ENCODE data around the gene FBXO2. TPM values are rescaled to one million over a fixed set of nuclear protein-coding genes. Genes with fewer than 3 reads are reported as not detected.

FBXO2 gene
- total RNA-seq, 1 experiment from 2014 or later = 81.1 TPM

GRCh38 chr1:11670747-11671146 is 16.5 kb upstream of the FBXO2 start:
- Histone ChIP-seq H4K20me1 (ENCODE audit: insufficient read depth) (no peaks in the 10 kb centered on the region), H3K36me3 (ENCODE audit: control insufficient read depth in 1 of 2, insufficient read depth in 2 of 2, low read length in 2 of 2) (peaks cover 13 to 16% of the 10 kb centered on the region in 2 experiments; a peak in 3 of 4 replicates), H3K9me2 (ENCODE audit: insufficient read depth) (no peaks in the 10 kb centered on the region), H3K9ac (ENCODE audit: low read length) (no peak overlapping the region), H3K4me1 (ENCODE audit: control insufficient read depth in 1 of 2, insufficient read depth in 2 of 2, low read length in 2 of 2) (no peaks in the 10 kb centered on the region), H3K27ac (ENCODE audit: low read depth, low read length) (no peak overlapping the region), H3K4me2 (ENCODE audit: low read length) (no peak overlapping the region), H2AFZ (ENCODE audit: low read depth, low read length, poor library complexity, severe bottlenecking) (no peak overlapping the region), H3K9me3 (ENCODE audit: control insufficient read depth in 1 of 2, insufficient read depth in 1 of 2, low read depth in 1 of 2, low read length in 2 of 2) (no peaks in the 10 kb centered on the region), H3K27me3 (ENCODE audit: insufficient read depth, low read length) (no peaks in the 10 kb centered on the region), H3K79me2 (ENCODE audit: insufficient read depth, low read length) (0 out of 2 replicates have a peak, but pooled peaks cover 4% of the 10 kb centered on the region), H3K4me3 (replicated peaks in 1 of 2; ENCODE audit: low read depth in 1 of 2, low read length in 2 of 2) (no peak overlapping the region)
- no peak for DNase-seq (ENCODE audit: low read depth, low spot score)
- ChIA-PET POLR2A (no interaction called here), CTCF (no interaction called here), RAD21 (ENCODE audit: low non-redundant PET in 1 of 2, low total read pairs in 2 of 2, uncharacterized antibody in 2 of 2, unreplicated experiment in 2 of 2) (no interaction called here)
- no peak for ATAC-seq
- no TSS peak for BruUV-seq (replicated peaks)
- intact Hi-C loops (cut with micrococcal nuclease) = no loop called here
- TF ChIP-seq EZH2phosphoT487 (IDR thresholded peaks at IDR 0.05; ENCODE audit: borderline replicate concordance) (no peak), ZNF274 (IDR thresholded peaks at IDR 0.05; ENCODE audit: low read depth, low read length) (no peak), FOSL1 (IDR thresholded peaks at IDR 0.05; ENCODE audit: low read depth) (no peak), SRF (IDR thresholded peaks at IDR 0.05; ENCODE audit: low read depth) (no peak), ATF3 (IDR thresholded peaks at IDR 0.05) (no peak)

GRCh38 chr1:11668516-11668915 is 14.3 kb upstream of the FBXO2 start:
- RAD21 ChIA-PET (ENCODE audit: low non-redundant PET in 1 of 2, low total read pairs in 2 of 2, uncharacterized antibody in 2 of 2, unreplicated experiment in 2 of 2) = no interaction called here

More at GRCh38 chr1:11668516-11668915, 14.3 kb upstream of the FBXO2 start:
- ATAC-seq = no peak
- no peak overlapping the region for H3K4me2 ChIP-seq (ENCODE audit: low read length)
- no peak for DNase-seq (ENCODE audit: low read depth, low spot score)
- ChIA-PET CTCF (no interaction called here), POLR2A (no interaction called here)
- no peak overlapping the region for H3K4me3 ChIP-seq (replicated peaks in 1 of 2; ENCODE audit: low read depth in 1 of 2, low read length in 2 of 2)
- no peaks in the 10 kb centered on the region for H3K9me2 ChIP-seq (ENCODE audit: insufficient read depth)
- 0 out of 2 replicates have a peak, but pooled peaks cover 5% of the 10 kb centered on the region for H3K79me2 ChIP-seq (ENCODE audit: insufficient read depth, low read length)
- no peaks in the 10 kb centered on the region for H3K9me3 ChIP-seq (ENCODE audit: control insufficient read depth in 1 of 2, insufficient read depth in 1 of 2, low read depth in 1 of 2, low read length in 2 of 2)
- intact Hi-C loops (cut with micrococcal nuclease) = no loop called here
- TF ChIP-seq ELF1 (IDR thresholded peaks at IDR 0.05; ENCODE audit: borderline replicate concordance, low read depth) (no peak), MAX (IDR thresholded peaks at IDR 0.05) (no peak), ZFX (IDR thresholded peaks at IDR 0.05) (no peak), ZBTB33 (IDR thresholded peaks at IDR 0.05; ENCODE audit: extremely low read depth, insufficient replicate concordance, low read length) (no peak), REST (IDR thresholded peaks at IDR 0.05; ENCODE audit: low read depth) (no peak), TCF7L2 (IDR thresholded peaks at IDR 0.05; ENCODE audit: borderline replicate concordance, extremely low read depth, insufficient read depth, insufficient read length) (no peak), SP1 (IDR thresholded peaks at IDR 0.05; ENCODE audit: low read depth) (no peak), EGR1 (IDR thresholded peaks at IDR 0.05; ENCODE audit: low read depth) (no peak), RAD21 (IDR thresholded peaks at IDR 0.05; ENCODE audit: low read depth) (no peak), SIN3A (IDR thresholded peaks at IDR 0.05; ENCODE audit: low read depth) (no peak)
- H4K20me1 ChIP-seq (ENCODE audit: insufficient read depth) = no peaks in the 10 kb centered on the region
- H3K27ac ChIP-seq (ENCODE audit: low read depth, low read length) = no peak overlapping the region
- peaks cover 2 to 11% of the 10 kb centered on the region in 2 experiments for H3K4me1 ChIP-seq (ENCODE audit: control insufficient read depth in 1 of 2, insufficient read depth in 2 of 2, low read length in 2 of 2)
- H2AFZ ChIP-seq (ENCODE audit: low read depth, low read length, poor library complexity, severe bottlenecking) = no peak overlapping the region
- no TSS peak for BruUV-seq (replicated peaks)
- H3K27me3 ChIP-seq (ENCODE audit: insufficient read depth, low read length) = no peaks in the 10 kb centered on the region
- no peak overlapping the region for H3K9ac ChIP-seq (ENCODE audit: low read length)
- H3K36me3 ChIP-seq (ENCODE audit: control insufficient read depth in 1 of 2, insufficient read depth in 2 of 2, low read length in 2 of 2) = peaks cover 6 to 7% of the 10 kb centered on the region in 2 experiments; a peak in 3 of 4 replicates
